HepG2 (cell line): ENCODE results near the gene HES1. TPM values are rescaled to one million over a fixed set of nuclear protein-coding genes. Genes with fewer than 3 reads are reported as not detected.

ENCODE experiments used
- GFI1 ChIP-seq: sonication (generic); formaldehyde crosslinking; IDR thresholded peaks from 2 replicates; pipeline ENCODE4 v1.5.0; 2020; ENCODE audit warnings: missing genetic modification reagents, mild to moderate bottlenecking, borderline replicate concordance
- JUN ChIP-seq: sonication (generic); formaldehyde crosslinking; IDR thresholded peaks from 2 replicates; pipeline ENCODE4 v1.4.0; 2020; ENCODE audit warnings: mild to moderate bottlenecking, missing genetic modification reagents
- MAZ ChIP-seq, 2 experiments: sonication (generic) in 1 of 2; formaldehyde crosslinking in 1 of 2; IDR thresholded peaks; 2 replicates each; pipeline versions ENCODE4 v1.5.0 to v1.6.1; 2012 to 2020; ENCODE audit warnings: low read depth in 2 of 2, mild to moderate bottlenecking in 2 of 2, borderline replicate concordance in 1 of 2, improper control_type of control experiment in 1 of 2, low read length in 1 of 2, missing genetic modification reagents in 1 of 2, moderate library complexity in 1 of 2
- MXD4 ChIP-seq: IDR thresholded peaks from 2 replicates; pipeline ENCODE4 v1.6.1; 2016; ENCODE audit warnings: mild to moderate bottlenecking, missing biosample characterization, missing genetic modification reagents
- MYPOP ChIP-seq: sonication (generic); formaldehyde crosslinking; IDR thresholded peaks from 2 replicates; pipeline ENCODE4 v1.8.1; 2023; ENCODE audit warnings: mild to moderate bottlenecking, moderate library complexity, missing genetic modification reagents
- REPIN1 ChIP-seq: sonication (generic); formaldehyde crosslinking; IDR thresholded peaks from 2 replicates; pipeline ENCODE4 v1.8.0; 2022; ENCODE audit warnings: missing genetic modification reagents, low read depth, mild to moderate bottlenecking, borderline replicate concordance
- RFX1 ChIP-seq: fragments of 450-650 bp; IDR thresholded peaks from 2 replicates; pipeline ENCODE4 v1.6.1; 2017
- TARDBP ChIP-seq: sonication (generic); formaldehyde crosslinking; IDR thresholded peaks from 2 replicates; pipeline ENCODE4 v1.8.0; 2022; ENCODE audit warnings: mild to moderate bottlenecking, missing genetic modification reagents
- TFAP4 ChIP-seq: sonication (generic); IDR thresholded peaks from 2 replicates; pipeline ENCODE4 v1.6.1; 2016; ENCODE audit warnings: low read depth, borderline replicate concordance
- THRA ChIP-seq: sonication (generic); formaldehyde crosslinking; IDR thresholded peaks from 2 replicates; pipeline ENCODE4 v1.4.0; 2020; ENCODE audit warnings: missing genetic modification reagents, borderline replicate concordance
- ZBTB2 ChIP-seq: sonication (generic); formaldehyde crosslinking; IDR thresholded peaks from 2 replicates; pipeline ENCODE4 v1.8.0; 2022; ENCODE audit warnings: low read depth, missing genetic modification reagents
- ZNF235 ChIP-seq: sonication (generic); formaldehyde crosslinking; IDR thresholded peaks from 2 replicates; pipeline ENCODE4 v1.8.1; 2023; ENCODE audit warnings: mild to moderate bottlenecking, missing genetic modification reagents, borderline replicate concordance
- ZNF292 ChIP-seq: sonication (generic); formaldehyde crosslinking; IDR thresholded peaks from 2 replicates; pipeline ENCODE4 v1.8.1; 2022; ENCODE audit warnings: mild to moderate bottlenecking, low read depth, missing genetic modification reagents, borderline replicate concordance
- ZNF496 ChIP-seq: sonication (generic); formaldehyde crosslinking; IDR thresholded peaks from 2 replicates; pipeline ENCODE4 v1.8.1; 2023; ENCODE audit warnings: mild to moderate bottlenecking, moderate library complexity, missing genetic modification reagents; ENCODE audit not compliant: insufficient replicate concordance
- ZSCAN21 ChIP-seq: sonication (generic); formaldehyde crosslinking; IDR thresholded peaks from 2 replicates; pipeline ENCODE4 v1.8.0; 2022; ENCODE audit warnings: mild to moderate bottlenecking, missing genetic modification reagents, moderate library complexity, borderline replicate concordance
- ZXDC ChIP-seq: sonication (generic); formaldehyde crosslinking; IDR thresholded peaks from 2 replicates; pipeline ENCODE4 v1.5.0; 2020; ENCODE audit warnings: mild to moderate bottlenecking, missing genetic modification reagents
- polyA plus RNA-seq, 8 experiments: library from polyadenylated mRNA; depleted of rRNA in 3 of 8; stranded (reverse) in 7 of 8; unstranded in 1 of 8; fragments of >200 nt; fragmentation: Illumina TruSeq in 4 of 8; extraction: Trizol in 4 of 8; gene quantifications; 2 replicates each; pipeline versions ENCODE4 v1.2.1 to v1.2.3, GENCODE V29; 2011 to 2016; ENCODE audit warnings: low read depth in 4 of 8, missing spikeins in 1 of 8, mixed read lengths in 1 of 8; ENCODE audit not compliant: insufficient read depth in 1 of 8
- total RNA-seq, 5 experiments: library from RNA; depleted of rRNA; stranded (reverse); fragments of >200 nt; fragmentation: Illumina TruSeq; extraction: Trizol; gene quantifications; 2 replicates each; pipeline ENCODE4 v1.2.3, GENCODE V29; 2016; ENCODE audit warnings: low read depth in 1 of 5

HES1 gene
- total and polyA plus RNA-seq, 2 of the 13 experiments (the other 11 are each of a cell fraction or from before 2014, with no cell fraction given): 15.4 to 19.8 TPM

GRCh38 chr3:194130807-194131589 lies 5.0 kb upstream of the HES1 start (continued):
- TF ChIP-seq TFAP4: peak; percentile 75; the same call in 1 of the 2 replicates
- no peak for TF ChIP-seq JUN (CRISPR knock-in tag)
- no peak for TF ChIP-seq RFX1
- TF ChIP-seq ZNF292 (CRISPR knock-in tag): no peak
- 0 out of 2 replicates have a peak, but pooled peaks have one; percentile 26 for TF ChIP-seq THRA (CRISPR knock-in tag)
- TF ChIP-seq GFI1: 0 out of 2 replicates have a peak, but pooled peaks have one; percentile 29
- 0 out of 2 replicates have a peak, but pooled peaks have one; percentile 25 for TF ChIP-seq TARDBP
- no peak for TF ChIP-seq ZXDC
- TF ChIP-seq ZNF235: no peak
- no peak for TF ChIP-seq REPIN1
- TF ChIP-seq ZSCAN21 (CRISPR knock-in tag): no peak
- no peak for TF ChIP-seq ZBTB2 (CRISPR knock-in tag)
- peak; percentile 42; the same call in 1 of the 2 replicates for TF ChIP-seq MYPOP (CRISPR knock-in tag)
- no peak for TF ChIP-seq MXD4 (CRISPR knock-in tag)
- peak; percentile 50; the same call in 1 of the 2 replicates for TF ChIP-seq MAZ (IDR thresholded peaks at IDR 0.05; ENCODE audit: borderline replicate concordance, low read depth, low read length)
- no peak for TF ChIP-seq MAZ (CRISPR knock-in tag; IDR thresholded peaks at IDR 0.05; ENCODE audit: low read depth)
- no peak for TF ChIP-seq ZNF496 (CRISPR knock-in tag)
